Natural killer cell (primary cell): ENCODE data around the gene C10orf67. TPM values are rescaled to one million over a fixed set of nuclear protein-coding genes. Genes with fewer than 3 reads are reported as not detected.
"Not testable (repeated sequence)": the region's sequence is repeated elsewhere in the genome, so short reads cannot be mapped to it uniquely, and the experiment has no call there.

ENCODE experiments used
- ATAC-seq, 3 donors: fragments of 150-1000 bp in 2 of 3; fragments of 200-7000 bp in 1 of 3; cut with Tn5 transposase; 1 replicate in 1 of 3; 2 replicates in 2 of 3; pipeline ENCODE4 v1.10.0; 2021; ENCODE audit warnings: mild to moderate bottlenecking in 2 of 3, moderate library complexity in 2 of 3
- DNase-seq, 2 donors: peaks; one replicate each; pipeline versions ENCODE4 v3.0.0 to v3.0.0-alpha.2; 2013 to 2021; ENCODE audit warnings: mixed read lengths in 1 of 2
- H3K27ac ChIP-seq: one replicate; pipeline ENCODE4 v1.5.1; 2013; ENCODE audit warnings: mild to moderate bottlenecking, low read length
- H3K27me3 ChIP-seq: one replicate; pipeline ENCODE4 v1.6.1; 2013; ENCODE audit warnings: low read length; ENCODE audit not compliant: control insufficient read depth, insufficient read depth
- H3K36me3 ChIP-seq: one replicate; pipeline ENCODE4 v1.6.1; 2013; ENCODE audit warnings: low read length; ENCODE audit not compliant: control insufficient read depth, insufficient read depth
- H3K4me1 ChIP-seq: one replicate; pipeline ENCODE4 v1.6.1; 2013; ENCODE audit warnings: low read length; ENCODE audit not compliant: control insufficient read depth, insufficient read depth
- H3K4me3 ChIP-seq: one replicate; pipeline ENCODE4 v1.5.1; 2013; ENCODE audit warnings: low read length
- H3K9me3 ChIP-seq: one replicate; pipeline ENCODE4 v1.6.1; 2013; ENCODE audit warnings: low read length; ENCODE audit not compliant: control insufficient read depth, insufficient read depth
- H3K27ac Mint-ChIP-seq, 2 donors: one replicate each; pipeline ENCODE4 v1.8.0; 2022; ENCODE audit warnings: mild to moderate bottlenecking in 2 of 2, mixed read lengths in 2 of 2, moderate library complexity in 1 of 2
- H3K27me3 Mint-ChIP-seq, 2 donors: one replicate each; pipeline ENCODE4 v1.8.0; 2022; ENCODE audit warnings: low read depth in 2 of 2, mixed read lengths in 2 of 2
- H3K36me3 Mint-ChIP-seq: one replicate; pipeline ENCODE4 v1.8.0; 2022; ENCODE audit warnings: mixed read lengths
- H3K4me1 Mint-ChIP-seq, 2 donors: one replicate each; pipeline ENCODE4 v1.8.0; 2022; ENCODE audit warnings: mixed read lengths in 2 of 2
- H3K4me3 Mint-ChIP-seq: one replicate; pipeline ENCODE4 v1.8.0; 2022; ENCODE audit warnings: mild to moderate bottlenecking, moderate library complexity, mixed read lengths
- H3K9me3 Mint-ChIP-seq, 2 donors: one replicate each; pipeline ENCODE4 v1.8.0; 2022; ENCODE audit warnings: mixed read lengths in 2 of 2
- WGBS: methylation state at CpG from one replicate; pipeline ENCODE4 v1.1.7; 2013; ENCODE audit warnings: missing lambda C conversion rate; ENCODE audit not compliant: insufficient coverage; 5-methylcytosine and 5-hydroxymethylcytosine counted together
- intact Hi-C: fragments of 100-400 bp; cut with micrococcal nuclease; formaldehyde crosslinking; loops from one replicate; pipeline ENCODE4 v1.14.2; 2022
- total RNA-seq, 4 donors: library from RNA; stranded (reverse); fragments of 120-200 nt in 1 of 4; gene quantifications; one replicate each; pipeline versions ENCODE4 v1.2.3 to v1.2.4, GENCODE V29; 2013 to 2022
- TF ChIP-seq, protein P1 (sequence below): fragments of 200-600 bp; IDR thresholded peaks from one replicate; pipeline ENCODE4 v1.8.0; 2022; ENCODE audit warnings: antibody characterized with exemption

Gene C10orf67
- total RNA-seq, 3 donors from 2014 or later (not counting 1 experiment from before 2014, with no cell fraction given), result not detected

DNA sequence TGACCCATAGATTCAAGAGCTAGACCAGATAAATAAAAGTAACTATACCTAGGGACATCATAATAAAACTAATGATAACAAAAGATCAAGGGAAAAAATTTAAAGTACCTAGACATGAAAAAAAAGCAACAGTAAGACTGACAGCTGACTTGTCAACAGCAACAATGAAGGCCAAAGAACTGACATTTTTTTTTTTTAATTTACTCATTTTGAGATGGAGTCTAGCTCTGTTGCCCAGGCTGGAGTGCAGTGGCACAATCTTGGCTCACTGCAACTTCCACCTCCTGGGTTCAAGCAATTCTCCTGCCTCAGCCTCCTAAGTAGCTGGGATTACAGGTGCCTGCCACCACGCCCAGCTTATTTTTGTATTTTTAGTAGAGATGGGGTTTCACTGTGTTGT, 102.8 kb downstream of the C10orf67 start:
- H3K27me3 Mint-ChIP-seq, H3K9me3 ChIP-seq, H3K4me1 ChIP-seq, H3K4me1 Mint-ChIP-seq, H3K27ac ChIP-seq, H3K27ac Mint-ChIP-seq, H3K4me3 Mint-ChIP-seq, H3K36me3 ChIP-seq, intact Hi-C loops, H3K27me3 ChIP-seq, H3K4me3 ChIP-seq, DNase-seq, ATAC-seq: not testable (repeated sequence)
- Mint-ChIP-seq H3K36me3 (peaks cover 10% of the 10 kb centered on the region), H3K9me3 (peaks cover 10 to 16% of the 10 kb centered on the region in 2 donors)
- no CpG with 5 or more reads among the region's 1 CpG for WGBS

DNA sequence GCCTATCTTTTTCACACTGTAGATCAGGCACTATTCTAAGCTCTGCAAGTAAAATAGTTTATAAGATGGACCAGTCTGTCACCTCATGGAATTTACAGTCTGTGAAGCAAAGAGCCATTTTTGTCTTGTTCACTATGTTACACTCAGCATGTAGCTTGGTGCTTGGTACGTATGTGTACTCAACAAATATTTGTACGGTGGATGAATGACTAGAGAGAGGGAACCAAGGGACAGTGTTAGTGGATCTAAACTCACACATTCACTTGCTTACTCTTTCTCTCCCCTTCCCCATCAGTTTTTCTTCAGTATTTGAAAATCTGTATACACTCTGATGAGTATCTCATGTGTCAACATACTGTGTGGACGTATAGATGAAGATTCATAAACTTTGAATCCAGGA, 106.6 kb downstream of the C10orf67 start:
- TF ChIP-seq, protein P1, sequence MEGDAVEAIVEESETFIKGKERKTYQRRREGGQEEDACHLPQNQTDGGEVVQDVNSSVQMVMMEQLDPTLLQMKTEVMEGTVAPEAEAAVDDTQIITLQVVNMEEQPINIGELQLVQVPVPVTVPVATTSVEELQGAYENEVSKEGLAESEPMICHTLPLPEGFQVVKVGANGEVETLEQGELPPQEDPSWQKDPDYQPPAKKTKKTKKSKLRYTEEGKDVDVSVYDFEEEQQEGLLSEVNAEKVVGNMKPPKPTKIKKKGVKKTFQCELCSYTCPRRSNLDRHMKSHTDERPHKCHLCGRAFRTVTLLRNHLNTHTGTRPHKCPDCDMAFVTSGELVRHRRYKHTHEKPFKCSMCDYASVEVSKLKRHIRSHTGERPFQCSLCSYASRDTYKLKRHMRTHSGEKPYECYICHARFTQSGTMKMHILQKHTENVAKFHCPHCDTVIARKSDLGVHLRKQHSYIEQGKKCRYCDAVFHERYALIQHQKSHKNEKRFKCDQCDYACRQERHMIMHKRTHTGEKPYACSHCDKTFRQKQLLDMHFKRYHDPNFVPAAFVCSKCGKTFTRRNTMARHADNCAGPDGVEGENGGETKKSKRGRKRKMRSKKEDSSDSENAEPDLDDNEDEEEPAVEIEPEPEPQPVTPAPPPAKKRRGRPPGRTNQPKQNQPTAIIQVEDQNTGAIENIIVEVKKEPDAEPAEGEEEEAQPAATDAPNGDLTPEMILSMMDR, result no peak
- ATAC-seq (peak in 1 of 3 donors; percentile 39), DNase-seq (no peak)
- Histone ChIP-seq H3K27me3 (no peaks in the 10 kb centered on the region), H3K4me3 (no peak overlapping the region), H3K4me1 (no peaks in the 10 kb centered on the region), H3K27ac (no peak overlapping the region), H3K36me3 (no peaks in the 10 kb centered on the region), H3K9me3 (no peaks in the 10 kb centered on the region)
- H3K4me1 Mint-ChIP-seq, result no peaks in the 10 kb centered on the region
- 94% methylated on average over 3 of the region's 3 CpGs for WGBS
- no peak overlapping the region for H3K4me3 Mint-ChIP-seq
- H3K27me3 Mint-ChIP-seq, result peaks cover 0 to 3% of the 10 kb centered on the region in 2 donors
- peaks cover 10% of the 10 kb centered on the region for H3K36me3 Mint-ChIP-seq
- H3K27ac Mint-ChIP-seq, result no peak overlapping the region
- intact Hi-C loops, result no loop called here
- H3K9me3 Mint-ChIP-seq, result peaks cover 8 to 13% of the 10 kb centered on the region in 2 donors

DNA sequence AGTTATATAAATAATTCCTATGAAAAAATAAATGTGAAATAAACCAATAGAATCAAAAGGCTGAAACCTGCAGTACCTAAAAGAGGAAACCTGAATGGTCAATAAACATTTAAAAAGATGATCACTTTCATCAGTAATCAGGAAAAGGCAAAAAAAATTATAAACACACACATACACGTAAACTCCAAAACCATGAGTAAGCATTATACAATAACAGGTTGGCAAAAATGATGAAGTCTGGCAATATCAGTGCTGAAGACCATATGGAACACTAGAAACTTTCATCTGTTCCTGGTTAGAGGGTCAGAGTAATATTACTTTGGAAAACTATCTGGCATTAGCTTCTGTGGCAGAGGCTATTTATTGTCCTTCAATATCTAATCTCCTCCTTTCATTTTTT, 114.0 kb downstream of the C10orf67 start:
- H3K27ac ChIP-seq, result no peak overlapping the region
- no peaks in the 10 kb centered on the region for H3K9me3 ChIP-seq
- no peaks in the 10 kb centered on the region for H3K36me3 ChIP-seq
- H3K4me3 Mint-ChIP-seq, result no peak overlapping the region
- peaks cover 9 to 12% of the 10 kb centered on the region in 2 donors for H3K27me3 Mint-ChIP-seq
- DNase-seq (no peak), ATAC-seq (no peak)
- no peaks in the 10 kb centered on the region for H3K27me3 ChIP-seq
- intact Hi-C loops, result no loop called here
- peaks cover 2 to 6% of the 10 kb centered on the region in 2 donors for H3K9me3 Mint-ChIP-seq
- H3K4me1 Mint-ChIP-seq, result no peaks in the 10 kb centered on the region
- TF ChIP-seq, protein P1, result no peak
- H3K4me1 ChIP-seq, result no peaks in the 10 kb centered on the region
- H3K4me3 ChIP-seq, result no peak overlapping the region
- no peaks in the 10 kb centered on the region for H3K36me3 Mint-ChIP-seq
- no CpG with 5 or more reads among the region's 1 CpG for WGBS
- no peak overlapping the region for H3K27ac Mint-ChIP-seq

GRCh38 chr10:23217471-23217870, 127.1 kb downstream of the C10orf67 start:
- H3K4me3 ChIP-seq, result no peak overlapping the region
- no peaks in the 10 kb centered on the region for H3K27me3 ChIP-seq
- WGBS, result no CpG with 5 or more reads among the region's 1 CpG
- H3K4me3 Mint-ChIP-seq, result no peak overlapping the region
- H3K27ac Mint-ChIP-seq, result no peak overlapping the region
- H3K4me1 Mint-ChIP-seq, result no peaks in the 10 kb centered on the region
- H3K9me3 ChIP-seq, result no peaks in the 10 kb centered on the region
- intact Hi-C loops, result no loop called here
- no peaks in the 10 kb centered on the region for H3K4me1 ChIP-seq
- H3K36me3 Mint-ChIP-seq, result no peaks in the 10 kb centered on the region
- H3K27me3 Mint-ChIP-seq, result peaks cover 10 to 27% of the 10 kb centered on the region in 2 donors
- TF ChIP-seq, protein P1, result no peak
- no peaks in the 10 kb centered on the region for H3K36me3 ChIP-seq
- H3K27ac ChIP-seq, result no peak overlapping the region
- no peak for DNase-seq
- ATAC-seq, result no peak
- H3K9me3 Mint-ChIP-seq, result no peaks in the 10 kb centered on the region
